Erythroblast (primary cell): ENCODE results near the gene NECAB3.

Source experiments
- DNase-seq, 2 experiments: peaks; one replicate each; lab custom pipeline; 2025; lab: John Stamatoyannopoulos, UW
- GATA1 ChIP-seq: IDR thresholded peaks from 2 replicates; pipeline ENCODE4 v1.6.1; 2011; ENCODE audit warnings: low read depth, mild to moderate bottlenecking, control low read depth, low read length, moderate library complexity
- POLR2A ChIP-seq: IDR thresholded peaks from 2 replicates; pipeline ENCODE4 v1.6.1; 2011; ENCODE audit warnings: mild to moderate bottlenecking, low read length

Gene NECAB3

DNA sequence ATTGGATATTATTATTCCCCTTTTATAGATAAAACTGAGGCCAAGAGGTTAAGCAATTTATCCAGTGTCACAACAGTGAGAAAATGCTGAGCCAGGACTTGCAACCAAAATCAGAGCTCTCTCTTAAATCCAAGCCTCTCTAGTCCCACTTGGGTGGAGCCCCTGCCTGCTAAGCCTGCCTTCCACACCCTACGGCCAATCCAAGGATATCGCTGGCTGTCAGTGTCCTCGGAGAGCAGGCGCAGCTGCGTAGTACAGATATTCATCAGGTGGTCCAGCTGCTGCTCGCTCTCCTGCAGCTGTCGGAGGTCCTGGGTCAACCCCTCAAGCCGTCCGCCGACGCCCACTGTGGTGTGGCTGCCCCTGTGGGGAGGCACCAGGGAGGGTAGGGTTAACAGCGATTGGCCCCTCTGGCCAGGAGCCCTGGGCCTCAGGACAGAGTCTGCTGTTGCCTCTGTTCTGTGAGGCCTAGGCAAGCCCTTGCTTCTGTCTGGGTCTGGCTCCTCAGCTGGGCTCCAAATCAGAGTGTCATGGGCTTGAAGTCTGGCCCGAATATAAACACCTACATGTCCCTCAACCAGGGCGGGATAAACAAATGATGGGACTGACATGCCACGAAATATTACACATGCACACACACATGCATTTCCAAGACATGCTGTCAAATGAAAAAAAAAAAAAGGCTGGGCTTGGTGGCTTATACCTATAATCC is 3.9 kb upstream of the NECAB3 start:
- TF ChIP-seq GATA1: no peak
- no peak for TF ChIP-seq POLR2A
- DNase-seq: no peak

GRCh38 chr20:33676652-33677645 is 2.7 kb upstream of the NECAB3 start:
- DNase-seq: no peak
- no peak for TF ChIP-seq GATA1
- TF ChIP-seq POLR2A: no peak

DNA sequence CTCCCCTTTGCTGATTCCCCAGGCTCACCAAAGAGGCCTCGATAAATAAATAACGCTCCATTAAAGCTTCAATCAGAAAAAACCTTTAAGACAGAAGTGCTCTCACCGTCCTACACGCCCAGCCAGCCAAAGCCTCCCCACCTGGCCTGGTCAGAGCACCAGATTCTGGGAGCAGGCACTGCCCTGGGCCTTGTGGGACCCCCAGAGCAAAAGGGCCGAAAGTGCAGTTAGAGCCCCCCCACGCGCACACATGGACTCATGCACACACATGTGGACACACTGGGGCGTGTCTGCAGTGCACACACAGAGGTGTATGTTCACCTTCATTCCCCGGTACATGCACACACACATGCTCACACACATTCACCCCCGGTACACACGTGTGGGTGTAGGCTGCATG is 1.9 kb upstream of the NECAB3 start:
- DNase-seq: no peak
- TF ChIP-seq GATA1: no peak
- no peak for TF ChIP-seq POLR2A

- TF ChIP-seq POLR2A (no peak), GATA1 (no peak)
Measured at GRCh38 chr20:33675136-33675959, 1.1 kb upstream of the NECAB3 start.

GRCh38 chr20:33673410-33674293 is 576 bp downstream of the NECAB3 start:
- no peak for DNase-seq
- TF ChIP-seq GATA1 (no peak), POLR2A (no peak)

More at GRCh38 chr20:33675136-33675959, 1.1 kb upstream of the NECAB3 start:
- no peak for DNase-seq

- no peak for DNase-seq
- TF ChIP-seq GATA1: no peak
- TF ChIP-seq POLR2A: no peak
Measured at GRCh38 chr20:33673114-33673409, 1.2 kb downstream of the NECAB3 start.

DNA sequence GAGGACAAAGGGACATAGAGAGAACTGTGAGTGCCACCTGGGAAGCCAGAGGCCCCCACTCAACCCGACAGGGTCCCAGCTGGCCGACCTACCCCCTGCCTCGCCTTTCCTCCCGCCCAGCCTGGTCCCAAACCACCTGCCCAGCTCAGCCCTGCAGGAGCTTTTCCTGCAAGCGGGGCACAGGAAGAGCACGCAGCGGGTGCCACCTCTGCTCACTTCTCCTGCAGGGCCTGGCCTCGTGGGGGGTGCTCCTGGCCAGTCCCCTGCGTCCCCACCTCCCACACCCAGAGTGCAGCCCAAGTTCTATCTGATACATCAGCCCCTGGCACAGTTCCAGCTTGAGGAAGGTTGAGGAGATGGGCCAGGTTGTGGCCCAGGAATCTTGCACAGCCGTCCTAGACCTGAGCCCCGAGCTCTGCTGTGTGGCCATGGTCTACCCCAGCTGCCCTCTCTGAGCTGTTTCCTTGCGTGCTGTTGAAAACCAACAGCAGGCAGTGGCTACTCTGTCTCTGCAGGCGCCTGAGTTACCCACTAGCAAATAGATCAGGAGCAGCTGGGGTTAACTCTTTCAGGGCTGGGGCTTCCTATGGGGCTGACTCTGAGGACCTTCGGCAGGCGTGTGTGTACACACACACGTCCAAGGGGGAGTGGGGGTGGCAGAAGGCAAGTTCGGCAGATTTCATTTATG is 1.7 kb downstream of the NECAB3 start:
- peak; percentile 42 to 51 for DNase-seq
- TF ChIP-seq GATA1: no peak
- no peak for TF ChIP-seq POLR2A

- no peak for DNase-seq
- TF ChIP-seq POLR2A: no peak
- no peak for TF ChIP-seq GATA1
Measured at GRCh38 chr20:33671573-33672288, 2.5 kb downstream of the NECAB3 start.

GRCh38 chr20:33670715-33671499 is 3.3 kb downstream of the NECAB3 start:
- DNase-seq: no peak
- TF ChIP-seq GATA1 (no peak), POLR2A (no peak)

- TF ChIP-seq POLR2A (no peak), GATA1 (no peak)
- no peak for DNase-seq
Measured at GRCh38 chr20:33669873-33670640, 4.2 kb downstream of the NECAB3 start.

GRCh38 chr20:33669224-33669623 is 5.0 kb downstream of the NECAB3 start:
- TF ChIP-seq POLR2A: no peak
- TF ChIP-seq GATA1: no peak
- DNase-seq: no peak
